G401 (cell line): Measurements from ENCODE around the gene GNPTG. TPM values are rescaled to one million over a fixed set of nuclear protein-coding genes. Genes with fewer than 3 reads are reported as not detected.

ENCODE experiments used
- DNase-seq: peaks from one replicate; pipeline ENCODE4 v3.0.0-alpha.2; 2015; ENCODE audit warnings: low spot score
- in situ Hi-C: cut with HindIII; loops from 2 replicates; pipeline ENCODE4 v1.10.0; 2016; ENCODE audit warnings: low sequenced_read_pairs, mixed read lengths
- total RNA-seq: library from RNA; depleted of rRNA; stranded (reverse); fragments of >200 nt; shearing (Covaris generic); gene quantifications from 2 replicates; pipeline ENCODE4 v1.2.3, GENCODE V29; 2014; rRNA removed

GNPTG gene
- total RNA-seq, result 48.6 and 51.1 TPM in 2 replicates

DNA sequence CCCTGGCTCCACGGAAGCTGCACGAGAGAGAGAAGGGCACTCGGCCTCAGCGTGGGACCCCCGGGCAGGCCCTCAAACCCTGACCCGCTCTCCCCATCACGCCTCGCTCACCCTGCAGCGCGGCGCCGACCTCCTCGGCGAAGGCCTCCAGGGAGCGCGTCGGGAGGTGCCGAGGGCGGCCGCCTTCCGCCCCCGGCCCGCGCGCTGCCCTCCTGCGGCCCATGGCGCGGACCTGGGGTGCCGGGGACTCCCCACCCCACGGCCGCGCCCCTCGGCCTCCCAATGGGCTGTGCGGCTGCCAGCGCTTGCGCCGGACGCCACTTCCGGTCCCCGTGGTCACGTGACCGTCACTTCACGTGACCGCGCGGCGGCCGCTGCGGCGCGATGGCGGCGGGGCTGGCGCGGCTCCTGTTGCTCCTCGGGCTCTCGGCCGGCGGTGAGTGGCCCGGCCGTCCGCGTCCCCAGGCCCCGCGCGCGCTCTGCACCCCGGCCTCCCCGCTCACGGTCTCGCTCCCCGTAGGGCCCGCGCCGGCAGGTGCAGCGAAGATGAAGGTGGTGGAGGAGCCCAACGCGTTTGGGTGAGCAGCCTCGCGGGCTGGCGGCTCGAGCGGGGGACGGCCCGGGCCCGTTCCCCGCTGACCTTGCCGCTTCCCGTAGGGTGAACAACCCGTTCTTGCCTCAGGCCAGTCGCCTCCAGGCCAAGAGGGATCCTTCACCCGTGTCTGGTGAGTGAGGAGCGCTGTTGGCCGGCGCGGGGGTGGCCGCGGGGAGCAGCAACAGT is at the start of gene GNPTG, which contains the start of gene TSR3:
Gene GNPTG (plus strand): TSS at position 350 of the 781 bp plus-strand sequence. CDS start 35 bp downstream, at position 385.
Gene TSR3 (minus strand): TSS at position 297 of the 781 bp plus-strand sequence. CDS start 74 bp downstream, at position 223.
- peak; percentile 70 for DNase-seq
- in situ Hi-C loops, result no loop called here

DNA sequence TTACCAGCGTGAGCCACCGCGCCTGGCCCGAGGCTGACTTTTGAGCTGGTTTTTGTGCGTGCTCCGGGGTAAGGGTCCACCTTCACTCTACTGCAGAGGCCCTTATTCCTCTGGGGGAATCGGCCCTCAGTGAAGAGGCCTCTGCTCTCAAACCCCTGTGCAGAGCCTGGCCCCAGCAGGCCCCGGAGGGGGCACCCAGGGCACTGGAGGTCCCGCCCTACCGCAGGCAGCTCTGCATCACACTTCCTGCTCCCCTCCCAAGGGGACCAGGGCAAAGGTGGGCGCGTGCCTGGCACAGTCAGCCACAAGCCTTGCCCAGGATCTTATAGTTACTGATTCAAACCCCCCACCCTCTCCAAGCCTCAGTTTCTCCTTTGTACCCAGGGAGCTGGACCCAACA is 45.9 kb upstream of the GNPTG start:
- in situ Hi-C loops, result no loop called here
- no peak for DNase-seq

DNA sequence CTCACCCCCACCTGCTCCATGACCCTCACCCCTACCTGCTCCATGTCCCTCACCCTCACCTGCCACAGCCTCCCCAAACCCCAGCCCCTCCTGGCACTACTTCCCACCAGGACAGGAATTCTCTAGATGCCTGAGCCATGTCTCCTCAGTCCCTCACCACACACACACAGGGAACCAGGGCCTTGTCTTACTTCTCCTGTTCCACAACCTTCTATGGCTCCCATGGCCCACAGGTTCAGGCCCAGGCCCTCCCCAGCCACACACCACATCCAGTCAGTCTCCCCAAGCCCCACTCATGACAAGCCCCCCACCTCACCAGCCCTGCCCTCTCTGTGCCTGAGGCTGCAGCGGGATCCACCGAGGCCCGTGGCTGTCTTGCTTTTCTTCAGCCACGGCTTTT is 45.4 kb upstream of the GNPTG start:
- no peak for DNase-seq
- in situ Hi-C loops, result no loop called here

DNA sequence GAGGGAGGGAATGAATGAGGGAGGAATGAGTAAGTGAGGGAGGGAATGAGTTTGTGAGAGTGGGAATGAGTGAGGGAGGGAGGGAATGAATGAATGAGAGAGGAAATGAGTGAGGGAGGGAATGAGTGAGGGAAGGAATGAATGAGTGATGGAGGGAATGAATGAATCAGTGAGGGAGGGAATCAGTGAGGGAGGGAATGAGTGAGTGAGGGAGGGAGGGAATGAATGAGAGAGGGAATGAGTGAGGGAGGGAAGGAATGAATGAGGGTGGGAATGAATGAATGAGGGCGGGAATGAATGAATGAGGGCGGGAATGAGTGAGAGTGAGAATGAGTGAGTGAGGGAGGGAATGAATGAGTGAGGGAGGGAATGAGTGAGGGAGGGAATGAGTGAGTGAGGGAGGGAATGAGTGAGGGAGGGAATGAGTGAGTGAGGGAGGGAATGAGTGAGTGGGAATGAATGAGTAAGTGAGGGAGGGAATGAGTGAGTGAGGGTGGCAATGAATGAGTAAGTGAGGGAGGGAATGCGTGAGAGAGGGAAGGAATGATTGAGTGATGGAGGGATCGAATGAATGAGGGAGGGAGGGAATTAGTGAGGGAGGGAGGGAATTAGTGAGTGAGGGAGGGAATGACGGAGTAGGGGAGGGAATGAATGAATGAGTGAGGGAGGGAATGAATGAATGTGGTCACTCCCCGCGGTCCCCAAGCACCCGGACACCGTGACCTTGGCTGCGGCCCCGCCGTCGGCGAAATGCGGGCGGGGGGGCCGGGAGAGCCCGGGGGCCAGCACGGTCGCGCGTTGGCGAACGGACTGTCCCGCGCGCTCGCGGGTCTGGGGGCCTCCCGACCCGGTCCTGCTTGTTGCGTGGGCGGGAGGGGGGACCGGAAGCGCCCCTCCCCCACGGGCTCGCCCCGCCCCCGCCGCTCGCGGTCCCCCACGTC is 43.4 kb upstream of the GNPTG start:
- in situ Hi-C loops, result no loop called here
- no peak for DNase-seq

DNA sequence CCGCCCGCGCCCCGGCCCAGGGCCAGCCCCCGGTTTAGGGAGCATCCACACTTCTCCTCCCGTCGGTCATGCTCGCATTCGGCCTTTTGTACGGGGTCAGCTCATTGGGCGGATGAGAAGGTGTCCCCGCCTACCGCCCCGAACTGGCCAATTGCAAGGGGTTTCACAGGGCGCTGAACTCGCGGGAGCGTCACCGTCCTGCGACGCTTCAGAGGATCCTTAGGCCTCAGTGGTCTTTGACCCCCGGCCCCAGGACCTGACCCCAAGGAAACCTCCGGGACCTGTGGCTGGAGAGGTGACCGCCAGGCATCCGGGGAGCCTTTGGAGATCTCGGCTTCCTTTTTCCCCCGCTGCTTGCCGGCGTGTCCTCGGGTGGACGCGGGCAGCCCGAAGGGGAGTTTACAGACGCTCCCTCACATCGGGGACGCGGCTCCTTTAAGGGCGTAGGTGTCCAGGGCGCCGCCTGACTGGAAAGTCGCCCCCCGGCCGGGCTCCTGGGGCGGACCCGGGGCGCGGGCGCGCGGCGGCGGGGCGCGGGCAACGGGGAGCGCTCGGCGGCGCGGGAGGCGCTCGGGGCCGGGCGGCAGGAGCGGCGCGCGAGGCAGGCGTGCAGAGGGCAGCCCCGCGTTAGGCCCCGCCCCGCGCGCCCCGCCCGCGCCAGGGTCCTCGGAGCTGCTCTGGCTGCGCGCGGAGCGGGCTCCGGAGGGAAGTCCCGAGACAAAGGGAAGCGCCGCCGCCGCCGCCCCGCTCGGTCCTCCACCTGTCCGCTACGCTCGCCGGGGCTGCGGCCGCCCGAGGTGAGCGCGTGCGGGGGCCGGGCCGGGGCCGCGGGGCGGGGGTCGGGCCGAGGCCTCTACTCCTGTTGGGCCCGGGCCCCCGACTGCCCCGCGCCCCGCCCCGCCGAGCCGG is 42.5 kb upstream of the GNPTG start, which contains the start of gene UBE2I:
Gene UBE2I (plus strand): TSS at position 660 of the 909 bp plus-strand sequence. CDS start 4,395 bp downstream, outside the sequence.
- peak; percentile 97 for DNase-seq
- in situ Hi-C loops, result no loop called here

DNA sequence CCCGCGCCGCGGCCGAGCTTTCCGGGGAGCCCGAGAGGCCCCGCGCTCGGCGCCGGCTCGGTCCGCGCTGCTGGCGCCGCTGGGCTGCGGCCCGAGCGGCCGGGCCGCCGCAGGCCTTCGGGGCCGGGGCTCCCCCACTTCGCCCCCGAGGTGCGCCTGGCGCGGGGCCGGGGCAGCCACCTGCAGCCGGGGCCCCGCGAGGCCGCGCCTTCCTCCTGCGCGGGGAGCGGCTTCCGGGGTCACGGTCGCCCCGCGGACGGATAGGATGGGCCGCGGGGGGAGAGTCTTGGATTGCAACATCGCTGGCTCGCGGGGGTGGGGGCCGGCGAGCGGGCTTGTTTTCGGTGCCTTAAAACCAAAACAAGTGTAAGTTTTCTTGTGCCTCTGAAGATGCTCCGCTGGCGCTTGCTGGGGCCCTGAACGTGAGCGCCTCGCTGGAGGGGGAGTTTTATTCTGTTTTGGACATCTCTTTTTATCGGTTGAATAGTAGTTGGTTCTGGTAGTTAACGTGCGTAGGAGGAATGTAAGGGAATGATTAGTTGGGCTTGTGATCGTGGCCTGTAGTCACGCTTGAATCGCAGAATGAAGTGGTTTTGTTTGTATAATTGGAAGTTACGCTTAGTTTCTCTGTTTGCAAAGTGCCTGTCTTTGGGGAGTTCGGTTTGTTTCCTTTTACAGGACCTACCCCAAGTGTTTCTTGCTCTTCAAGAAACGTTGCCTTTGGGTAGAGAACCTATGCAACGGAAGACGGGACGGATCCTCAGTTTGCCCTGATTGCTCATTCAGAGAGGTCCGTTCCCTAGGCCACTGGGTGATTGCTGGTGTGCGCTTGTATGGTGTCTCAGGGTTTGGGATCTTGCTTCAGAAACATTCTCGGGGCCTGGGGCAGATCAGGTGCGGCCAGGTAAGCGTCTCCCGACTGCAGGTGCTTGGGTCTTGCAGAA is 41.6 kb upstream of the GNPTG start:
- in situ Hi-C loops, result no loop called here
- no peak for DNase-seq

DNA sequence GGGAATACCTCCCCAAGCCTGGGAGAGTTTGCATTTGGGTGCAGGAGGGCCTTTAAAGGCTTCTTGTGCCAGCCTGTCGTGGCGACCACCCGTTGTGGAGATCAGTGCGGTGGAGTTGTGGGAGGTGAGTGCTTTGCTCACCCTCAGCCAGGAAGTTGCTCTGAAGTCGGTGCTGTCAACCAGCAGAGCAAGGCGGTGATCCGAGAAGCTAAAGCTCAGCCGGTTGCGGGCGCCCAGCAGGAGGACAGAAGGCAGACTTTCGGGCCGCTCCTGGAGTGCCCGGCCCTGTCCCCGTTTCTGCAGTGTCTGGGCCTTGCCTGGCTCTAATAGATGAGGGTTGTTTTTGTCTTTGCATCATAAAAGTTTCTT is 40.9 kb upstream of the GNPTG start:
- in situ Hi-C loops, result no loop called here
- DNase-seq, result no peak

DNA sequence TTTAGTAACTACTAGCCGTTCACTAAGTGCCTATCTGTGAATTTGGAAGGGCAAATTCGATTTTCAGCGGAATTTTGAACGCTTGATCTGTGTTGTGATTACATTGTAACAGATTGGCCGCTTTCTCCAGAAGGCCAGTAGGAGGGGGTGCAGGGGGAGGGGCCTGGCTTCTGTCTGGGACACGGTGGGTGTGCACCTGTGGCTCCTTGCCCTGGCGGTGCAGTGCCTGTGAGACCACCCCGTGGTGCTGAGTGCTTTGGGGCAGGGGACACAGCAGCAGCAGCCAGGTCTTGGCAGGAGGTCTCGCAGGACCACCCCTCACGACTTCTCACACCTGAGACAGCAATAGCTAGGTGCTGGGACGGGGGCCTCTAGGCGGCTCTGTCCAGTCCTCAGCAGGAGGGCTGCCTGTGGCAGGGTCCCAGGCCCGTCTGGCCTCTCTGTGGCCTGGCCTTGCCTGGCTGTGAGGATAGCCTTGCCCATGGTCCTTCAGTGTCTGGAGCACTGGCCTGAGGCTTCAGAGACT is 40.5 kb upstream of the GNPTG start:
- no peak for DNase-seq
- in situ Hi-C loops, result no loop called here

DNA sequence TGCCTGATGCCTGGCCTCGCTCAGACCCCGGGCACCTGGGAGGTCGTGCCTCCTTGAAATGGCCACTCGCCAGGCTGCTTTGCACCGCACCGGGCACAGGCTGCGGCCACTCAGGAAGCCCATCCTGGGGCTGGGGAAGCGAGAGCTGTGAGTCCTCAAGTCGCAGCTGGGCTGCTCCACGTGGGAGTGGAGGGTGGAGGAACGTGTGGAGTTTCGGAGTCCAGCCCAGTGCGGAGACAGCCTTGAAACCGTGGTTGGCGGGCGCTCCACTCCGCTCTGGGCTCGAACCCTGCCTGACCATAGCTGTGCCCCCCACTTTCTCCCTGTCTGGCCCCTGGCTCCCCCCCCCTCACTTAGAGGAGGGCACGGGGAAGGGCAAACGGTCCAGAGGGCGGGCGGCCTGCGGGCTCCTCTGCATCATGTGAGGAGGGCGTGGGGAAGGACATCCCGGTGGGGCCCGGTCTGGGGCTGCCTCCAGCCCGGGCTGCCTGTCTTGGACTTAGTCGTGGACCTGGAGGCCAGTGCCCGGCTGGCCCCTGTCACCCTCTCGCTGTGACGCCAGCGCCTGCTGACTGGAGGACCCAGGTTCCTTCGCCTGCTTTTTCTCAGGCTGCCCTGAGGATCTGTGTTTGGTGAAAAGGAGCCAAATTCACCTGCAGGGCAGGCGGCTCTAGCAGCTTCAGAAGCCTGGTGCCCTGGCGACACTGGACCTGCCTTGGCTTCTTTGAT is 39.8 kb upstream of the GNPTG start:
- DNase-seq, result no peak
- in situ Hi-C loops, result no loop called here

DNA sequence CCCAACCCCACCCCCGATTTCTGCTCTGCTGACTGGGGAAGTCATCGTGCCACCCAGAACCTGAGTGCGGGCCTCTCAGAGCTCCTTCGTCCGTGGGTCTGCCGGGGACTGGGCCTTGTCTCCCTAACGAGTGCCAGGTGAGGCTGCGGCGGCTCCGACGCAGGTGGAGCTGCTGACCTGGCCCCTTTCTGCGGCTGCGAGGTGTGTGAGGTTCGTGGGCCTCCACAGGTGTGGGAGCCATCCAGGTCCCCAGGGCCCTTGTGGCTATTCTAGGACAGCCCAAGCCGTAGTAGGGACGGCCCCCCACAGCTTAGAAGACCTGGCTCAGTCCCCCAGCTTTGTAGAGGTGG is 39.3 kb upstream of the GNPTG start:
- no peak for DNase-seq
- in situ Hi-C loops, result no loop called here

DNA sequence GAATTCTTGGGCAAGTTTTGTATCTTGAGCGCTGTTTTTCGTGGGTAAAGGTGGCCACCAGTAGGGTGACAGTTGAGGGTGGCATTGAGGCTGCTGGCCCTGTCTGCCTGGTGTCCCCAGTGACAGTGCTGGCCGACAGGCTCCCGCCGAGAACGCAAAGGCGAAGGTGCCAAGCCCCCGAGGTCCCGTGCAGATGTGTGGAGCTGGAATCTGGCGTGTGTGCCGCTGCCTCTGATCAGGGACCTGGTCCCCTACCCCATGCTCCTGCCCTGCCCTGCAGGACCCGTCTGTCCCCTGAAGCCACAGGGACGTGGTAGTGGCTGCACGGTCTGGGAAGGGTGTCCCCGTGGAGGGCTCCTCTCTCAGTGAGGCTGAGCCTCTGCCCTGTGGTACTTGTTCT is 38.8 kb upstream of the GNPTG start:
- DNase-seq, result no peak
- in situ Hi-C loops, result no loop called here

DNA sequence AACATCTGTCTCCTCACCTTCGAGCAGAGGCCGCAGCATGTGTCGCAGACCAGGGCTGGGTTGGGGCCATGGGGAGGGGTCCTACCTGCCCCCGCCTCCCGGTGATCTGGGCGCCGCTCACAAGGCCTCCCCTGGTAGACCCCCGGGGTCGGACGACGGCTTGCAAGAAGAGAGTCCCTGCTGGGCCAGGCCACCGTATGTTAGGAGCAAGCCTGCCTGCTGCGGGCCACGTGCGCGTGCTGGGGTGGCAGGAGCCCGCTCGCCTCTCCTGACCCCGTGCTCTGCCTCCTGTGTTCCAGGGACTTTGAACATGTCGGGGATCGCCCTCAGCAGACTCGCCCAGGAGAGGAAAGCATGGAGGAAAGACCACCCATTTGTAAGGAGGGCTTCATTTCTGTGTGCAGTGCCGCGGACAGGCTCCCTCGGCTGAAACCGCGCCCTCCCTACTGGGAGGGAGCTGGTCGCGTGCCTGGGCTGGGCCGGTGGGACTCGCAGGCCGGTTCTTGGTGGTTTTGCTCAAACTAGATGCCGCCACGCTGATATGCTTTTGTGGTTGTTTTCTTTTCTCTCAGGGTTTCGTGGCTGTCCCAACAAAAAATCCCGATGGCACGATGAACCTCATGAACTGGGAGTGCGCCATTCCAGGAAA is 37.9 kb upstream of the GNPTG start:
- no peak for DNase-seq
- in situ Hi-C loops, result no loop called here

DNA sequence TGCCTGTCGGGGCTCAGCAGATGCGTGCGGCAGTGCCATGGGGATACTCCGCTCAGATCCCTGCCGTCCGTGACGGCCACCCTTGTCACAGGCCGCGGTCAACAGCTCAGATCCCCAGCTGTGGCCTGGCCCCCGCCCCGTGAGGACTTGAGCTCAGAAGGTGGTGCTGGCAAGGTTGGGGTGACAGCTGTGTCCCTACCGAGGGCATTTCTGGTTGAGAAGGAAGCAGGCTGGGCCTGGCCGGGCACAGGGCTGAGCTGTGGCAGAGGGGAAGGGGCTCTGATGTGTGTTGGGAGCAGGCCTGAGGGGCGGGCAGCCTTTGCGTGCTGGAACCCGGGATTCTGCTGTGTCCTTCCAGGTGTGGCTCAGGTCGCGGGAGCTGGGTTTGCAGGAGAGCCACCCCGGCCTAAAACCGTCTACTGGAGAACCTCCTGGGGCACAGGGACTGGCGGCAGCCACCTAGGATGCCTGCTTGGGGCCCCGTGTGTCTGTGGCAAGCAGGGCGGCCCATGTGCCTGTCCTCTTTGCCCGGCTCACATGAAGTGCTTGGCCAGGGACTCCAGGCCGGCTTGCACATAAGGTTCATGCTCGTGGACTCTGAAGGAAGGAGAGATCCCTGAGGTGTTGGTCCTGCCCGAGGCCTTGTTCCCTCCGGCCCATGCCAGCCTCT is 37.2 kb upstream of the GNPTG start:
- in situ Hi-C loops, result no loop called here
- no peak for DNase-seq

DNA sequence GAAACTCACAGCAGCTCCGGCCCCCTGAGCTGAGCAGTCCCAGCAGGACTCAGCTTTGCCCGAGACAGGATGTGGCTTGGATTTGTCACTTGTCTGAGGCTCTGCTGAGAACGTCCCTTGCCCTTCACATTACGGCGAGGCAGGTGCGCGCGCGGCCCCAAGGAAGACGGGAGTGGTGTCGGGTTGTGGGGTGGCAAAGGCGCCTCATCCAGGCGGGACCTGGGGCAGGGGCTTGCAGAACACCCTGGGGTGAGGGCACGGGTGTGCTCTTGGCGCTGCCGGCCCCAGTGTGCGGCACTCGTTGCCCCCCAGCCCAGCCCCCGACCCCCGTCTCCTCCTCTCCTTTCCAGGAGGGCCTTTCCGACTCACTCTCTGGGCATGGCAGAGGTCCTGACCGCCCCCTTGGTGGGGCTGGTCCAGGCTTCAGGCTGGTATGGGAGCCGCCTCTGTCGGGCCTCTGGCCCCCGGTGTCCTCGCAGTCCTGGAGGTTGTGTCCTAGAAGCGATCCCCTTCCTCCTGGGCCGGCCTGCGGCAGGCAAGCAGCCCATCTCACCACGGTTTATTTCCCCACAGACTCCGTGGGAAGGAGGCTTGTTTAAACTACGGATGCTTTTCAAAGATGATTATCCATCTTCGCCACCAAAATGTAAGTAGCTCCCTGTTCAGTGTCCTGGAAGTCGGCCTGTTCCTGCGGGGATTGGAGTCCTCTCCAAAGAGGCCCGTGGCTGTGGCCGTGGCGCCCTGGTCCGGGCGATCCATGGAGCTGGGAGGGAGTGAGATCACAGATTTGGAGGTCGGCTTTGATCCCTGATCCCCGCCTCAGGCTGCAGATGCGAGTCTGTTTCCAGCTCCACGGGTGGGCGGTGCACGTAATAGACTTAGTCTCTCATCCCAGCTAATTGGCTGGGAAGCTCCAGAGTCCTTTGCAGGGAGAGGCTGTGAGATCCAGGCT is 36.4 kb upstream of the GNPTG start:
- in situ Hi-C loops, result no loop called here
- no peak for DNase-seq

DNA sequence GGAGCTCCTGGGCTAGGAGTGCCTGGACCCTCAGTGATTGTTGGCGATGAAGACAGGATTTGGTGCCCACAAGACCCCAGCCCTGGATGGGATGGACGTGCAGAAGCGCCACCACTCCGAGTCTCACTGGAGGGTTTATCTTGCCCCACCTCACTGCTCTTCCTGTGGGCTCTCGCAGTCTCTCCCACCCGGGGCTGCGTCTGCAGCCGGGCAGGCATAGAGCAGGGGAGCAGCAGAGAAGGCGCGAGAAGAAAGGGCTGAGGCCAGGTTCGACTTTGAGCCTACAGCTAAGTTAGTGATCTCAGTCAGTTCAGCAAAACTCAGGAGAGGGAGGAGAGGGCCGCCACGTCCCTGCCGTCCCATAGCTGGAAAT is 35.7 kb upstream of the GNPTG start:
- DNase-seq, result no peak
- in situ Hi-C loops, result no loop called here
